ENCODE measurements around the gene AOC3.

DNA sequence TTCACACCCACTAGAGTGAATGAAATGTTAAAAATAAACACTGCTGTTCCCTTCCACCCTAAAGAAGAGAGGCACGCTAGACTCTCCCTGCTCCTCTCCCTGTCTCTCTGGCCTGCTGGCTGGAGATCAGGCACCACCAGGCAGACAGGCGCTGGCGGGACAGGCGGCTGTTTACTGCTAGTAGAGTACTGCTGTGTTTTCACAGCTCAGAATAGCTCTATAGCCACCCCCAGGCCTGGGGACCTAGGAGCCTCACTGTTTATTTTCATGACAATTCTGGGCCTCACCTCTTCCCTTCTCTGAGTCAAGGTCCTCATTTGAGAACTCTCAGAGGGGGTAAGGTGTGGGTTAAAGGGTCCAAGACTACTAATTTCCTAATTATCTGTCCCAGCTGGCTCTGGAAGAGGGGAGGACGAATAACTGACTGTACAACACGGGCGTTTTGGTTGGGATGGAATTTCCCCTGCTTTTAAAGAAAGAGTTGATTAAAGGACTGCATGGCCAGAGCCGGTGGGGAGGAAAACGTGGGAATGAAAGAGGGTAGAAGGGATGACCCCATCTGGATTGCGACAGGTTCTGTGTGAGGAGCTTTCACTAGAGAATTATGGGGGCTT, 40.6 kb downstream of the AOC3 start:
- no peak for TF ChIP-seq POLR2AphosphoS5 (IDR thresholded peaks at IDR 0.05; ENCODE audit: low read depth, low read length)
- no peak for TF ChIP-seq POLR2A (IDR thresholded peaks at IDR 0.05; ENCODE audit: low read depth, low read length)
